HepG2 (cell line): ENCODE data around the gene ATG2A. TPM values are rescaled to one million over a fixed set of nuclear protein-coding genes. Genes with fewer than 3 reads are reported as not detected.

Experiments used
- ATAC-seq: fragments of 200-7000 bp; cut with Tn5 transposase; 3 replicates; pipeline ENCODE4 v1.9.1; 2020; ENCODE audit warnings: mild to moderate bottlenecking, moderate library complexity
- BruUV-seq: library from RNA; stranded (reverse); fragments of 400-500 nt; replicated peaks from 2 replicates; lab custom pipeline; 2021; lab: Mats Ljungman, UMichigan
- CTCF ChIA-PET: fragments of 300-600 bp; formaldehyde crosslinking; extraction: SDS; loops from one replicate; lab custom pipeline; 2021; ENCODE audit warnings: low total read pairs, inconsistent platforms, low intra/inter-chr PET ratio; lab: Yijun Ruan, JAX
- POLR2A ChIA-PET: fragments of 350-600 bp; sonication (Branson Sonifier 250); formaldehyde crosslinking; loops from one replicate; lab custom pipeline; 2020; ENCODE audit warnings: antibody characterized with exemption, inconsistent platforms; lab: Yijun Ruan, JAX
- DNase-seq: peaks from one replicate; pipeline ENCODE4 v3.0.0-alpha.2; 2015; ENCODE audit warnings: low spot score
- FAIRE-seq: peaks from 3 replicates; lab custom pipeline; 2011; peaks lifted over from hg19 to GRCh38; lab: Jason Lieb, UNC
- H2AFZ ChIP-seq: one replicate; pipeline ENCODE4 v1.6.1; 2011; ENCODE audit warnings: low read length, inconsistent platforms
- H3K27ac ChIP-seq: fragments of 300-600 bp; 3 replicates; pipeline ENCODE4 v1.8.0; 2011; ENCODE audit warnings: mixed run types, mild to moderate bottlenecking, mixed read lengths, low read length, inconsistent platforms; ENCODE audit not compliant: insufficient read depth; ENCODE audit errors: extremely low read length
- H3K27me3 ChIP-seq, 2 experiments: fragments of 200-600 bp in 1 of 2; 2 replicates in 1 of 2; 3 replicates in 1 of 2; pipeline versions ENCODE4 v1.6.0 to v1.8.0; 2011; ENCODE audit warnings: low read length in 2 of 2, mild to moderate bottlenecking in 2 of 2, moderate library complexity in 2 of 2, inconsistent platforms in 1 of 2; ENCODE audit not compliant: insufficient read depth in 2 of 2, control insufficient read depth in 1 of 2
- H3K36me3 ChIP-seq, 2 experiments: fragments of 200-600 bp in 1 of 2; replicated peaks in 1 of 2; 2 replicates in 1 of 2; 3 replicates in 1 of 2; pipeline versions ENCODE4 v1.5.1 to v1.8.0; 2011; ENCODE audit warnings: low read length in 2 of 2, inconsistent platforms in 1 of 2; ENCODE audit not compliant: insufficient read depth in 2 of 2, control insufficient read depth in 1 of 2
- H3K4me1 ChIP-seq: 2 replicates; pipeline ENCODE4 v1.5.1; 2012; ENCODE audit warnings: low read length, inconsistent platforms; ENCODE audit not compliant: insufficient read depth
- H3K4me2 ChIP-seq: 2 replicates; pipeline ENCODE4 v1.6.0; 2011; ENCODE audit warnings: low read depth, low read length, inconsistent platforms
- H3K4me3 ChIP-seq, 3 experiments: fragments of 200-600 bp in 1 of 3; sonication (generic), shearing (Covaris generic) in 1 of 3; replicated peaks in 1 of 3; 2 replicates each; pipeline ENCODE4 v1.5.1; 2011 to 2016; ENCODE audit warnings: low read length in 3 of 3, inconsistent platforms in 2 of 3, low read depth in 2 of 3, mild to moderate bottlenecking in 2 of 3, control low read depth in 1 of 3, mixed read lengths in 1 of 3; ENCODE audit not compliant: insufficient read depth in 1 of 3
- H3K79me2 ChIP-seq: one replicate; pipeline ENCODE4 v1.6.1; 2011; ENCODE audit warnings: low read length, inconsistent platforms; ENCODE audit not compliant: insufficient read depth
- H3K9ac ChIP-seq: 2 replicates; pipeline ENCODE4 v1.6.0; 2011; ENCODE audit warnings: mild to moderate bottlenecking, low read depth, low read length, inconsistent platforms; ENCODE audit not compliant: insufficient read depth
- H3K9me3 ChIP-seq: 2 replicates; pipeline ENCODE4 v1.5.1; 2012; ENCODE audit warnings: mild to moderate bottlenecking, low read length
- H4K20me1 ChIP-seq: 2 replicates; pipeline ENCODE4 v1.6.0; 2011; ENCODE audit warnings: inconsistent platforms, mild to moderate bottlenecking, low read length, moderate library complexity; ENCODE audit not compliant: insufficient read depth
- DPF2 ChIP-seq: sonication (generic); formaldehyde crosslinking; IDR thresholded peaks from 2 replicates; pipeline ENCODE4 v1.4.0; 2020; ENCODE audit warnings: mild to moderate bottlenecking, low read depth, missing genetic modification reagents, borderline replicate concordance
- EP300 ChIP-seq, 3 experiments: sonication (generic) in 1 of 3; formaldehyde crosslinking in 1 of 3; IDR thresholded peaks; 2 replicates each; pipeline versions ENCODE4 v1.5.1 to v1.6.1; 2011 to 2020; ENCODE audit warnings: low read depth in 2 of 3, low read length in 2 of 3, borderline replicate concordance in 1 of 3, improper control_type of control experiment in 1 of 3, mild to moderate bottlenecking in 1 of 3, missing genetic modification reagents in 1 of 3, moderate library complexity in 1 of 3
- FOSL2 ChIP-seq: sonication (generic); formaldehyde crosslinking; IDR thresholded peaks from 2 replicates; pipeline ENCODE4 v1.4.0; 2020; ENCODE audit warnings: missing genetic modification reagents
- KDM5B ChIP-seq: sonication (generic); formaldehyde crosslinking; IDR thresholded peaks from 2 replicates; pipeline ENCODE4 v1.4.0; 2020; ENCODE audit warnings: missing genetic modification reagents, mild to moderate bottlenecking, borderline replicate concordance
- KMT2B ChIP-seq: IDR thresholded peaks from 2 replicates; pipeline ENCODE4 v1.6.1; 2016; ENCODE audit warnings: missing genetic modification reagents, missing compliant biosample characterization
- SAP130 ChIP-seq: IDR thresholded peaks from 2 replicates; pipeline ENCODE4 v1.6.1; 2016; ENCODE audit warnings: low read depth
- SETDB1 ChIP-seq: sonication (generic); formaldehyde crosslinking; IDR thresholded peaks from 2 replicates; pipeline ENCODE4 v1.5.1; 2020; ENCODE audit warnings: missing genetic modification reagents, mild to moderate bottlenecking, borderline replicate concordance
- TBP ChIP-seq: sonication (generic); formaldehyde crosslinking; IDR thresholded peaks from 2 replicates; pipeline ENCODE4 v1.5.0; 2020; ENCODE audit warnings: missing genetic modification reagents
- TOPORS ChIP-seq: sonication (generic); formaldehyde crosslinking; IDR thresholded peaks from 2 replicates; pipeline ENCODE4 v1.8.0; 2023; ENCODE audit warnings: mild to moderate bottlenecking, missing genetic modification reagents
- ZEB1 ChIP-seq: IDR thresholded peaks from 2 replicates; pipeline ENCODE4 v1.6.1; 2012; ENCODE audit warnings: mild to moderate bottlenecking, low read depth, inconsistent platforms; ENCODE audit not compliant: insufficient replicate concordance
- ZNF136 ChIP-seq: sonication (generic); formaldehyde crosslinking; IDR thresholded peaks from 2 replicates; pipeline ENCODE4 v1.8.1; 2022; ENCODE audit warnings: low read depth, mild to moderate bottlenecking, moderate library complexity, missing genetic modification reagents
- ZNF24 ChIP-seq: fragments of 450-650 bp; IDR thresholded peaks from 2 replicates; pipeline ENCODE4 v1.6.1; 2017; ENCODE audit warnings: antibody characterized with exemption, mild to moderate bottlenecking
- ZNF672 ChIP-seq: sonication (generic); formaldehyde crosslinking; IDR thresholded peaks from 2 replicates; pipeline ENCODE4 v1.8.1; 2022; ENCODE audit warnings: missing genetic modification reagents
- WGBS: methylation state at CpG from one replicate; pipeline ENCODE4 v1.1.6; 2017; ENCODE audit warnings: low lambda C conversion rate; 5-methylcytosine and 5-hydroxymethylcytosine counted together
- in situ Hi-C: cut with HindIII; loops from 2 replicates; pipeline ENCODE4 v1.10.0; 2017; ENCODE audit warnings: low pct_unique_long_range_greater_than_20kb; ENCODE audit not compliant: extremely low pct_ligation_motif_present
- intact Hi-C: fragments of 100-400 bp; cut with micrococcal nuclease; formaldehyde crosslinking; loops from one replicate; pipeline ENCODE4 v1.10.0; 2022; ENCODE audit not compliant: unreplicated experiment
- polyA plus RNA-seq, 8 experiments: library from polyadenylated mRNA; depleted of rRNA in 3 of 8; stranded (reverse) in 7 of 8; unstranded in 1 of 8; fragments of >200 nt; fragmentation: Illumina TruSeq in 4 of 8; extraction: Trizol in 4 of 8; gene quantifications; 2 replicates each; pipeline versions ENCODE4 v1.2.1 to v1.2.3, GENCODE V29; 2011 to 2016; ENCODE audit warnings: low read depth in 4 of 8, missing spikeins in 1 of 8, mixed read lengths in 1 of 8; ENCODE audit not compliant: insufficient read depth in 1 of 8
- total RNA-seq, 5 experiments: library from RNA; depleted of rRNA; stranded (reverse); fragments of >200 nt; fragmentation: Illumina TruSeq; extraction: Trizol; gene quantifications; 2 replicates each; pipeline ENCODE4 v1.2.3, GENCODE V29; 2016; ENCODE audit warnings: low read depth in 1 of 5
- TF ChIP-seq, protein P1 (sequence below): sonication (generic); formaldehyde crosslinking; conservative IDR thresholded peaks from 2 replicates; pipeline ENCODE4 v1.8.0; 2022; ENCODE audit warnings: mild to moderate bottlenecking, moderate library complexity, missing genetic modification reagents

The ATG2A gene
- total and polyA plus RNA-seq, 2 of the 13 experiments (the other 11 are each of a cell fraction or from before 2014, with no cell fraction given), result 6.7 to 8.0 TPM

DNA sequence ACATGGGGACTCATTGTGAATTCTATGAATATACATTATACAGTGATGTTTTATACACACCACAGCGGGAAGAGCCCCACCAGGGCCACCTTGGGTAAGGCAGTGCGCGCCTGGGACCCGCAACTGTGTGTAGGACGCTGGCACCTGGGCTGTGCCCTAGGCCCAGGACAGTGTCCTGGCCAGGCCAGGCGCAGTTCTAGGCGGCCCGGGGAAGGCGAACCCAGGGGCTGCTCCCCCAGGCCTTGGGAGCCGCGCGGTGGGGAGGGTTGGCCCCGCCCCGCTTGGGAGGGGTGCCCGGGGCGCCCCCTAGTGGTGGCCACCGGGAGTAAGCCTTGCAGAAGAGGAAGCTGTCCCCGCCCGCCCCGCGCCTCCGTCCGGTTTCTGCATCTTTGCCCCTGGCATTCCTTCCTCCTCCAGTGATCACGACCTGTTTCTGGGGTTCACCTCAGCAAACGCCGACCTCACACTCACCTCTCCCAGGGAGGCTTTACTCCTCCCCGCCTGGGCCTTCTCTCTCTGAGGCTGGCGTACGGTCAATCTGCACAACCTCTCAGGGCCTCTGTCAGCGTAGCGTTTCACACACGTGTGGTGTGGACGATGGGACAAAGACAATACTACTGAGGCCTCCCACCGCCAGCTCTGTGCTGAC, 29.1 kb downstream of the ATG2A start (continued):
- TF ChIP-seq ZEB1 (peak; percentile 0), ZNF136 (CRISPR knock-in tag) (no peak), KDM5B (CRISPR knock-in tag) (peak; percentile 81), FOSL2 (peak; percentile 36; the same call in 1 of the 2 replicates), SETDB1 (no peak)
- TF ChIP-seq, protein P1, sequence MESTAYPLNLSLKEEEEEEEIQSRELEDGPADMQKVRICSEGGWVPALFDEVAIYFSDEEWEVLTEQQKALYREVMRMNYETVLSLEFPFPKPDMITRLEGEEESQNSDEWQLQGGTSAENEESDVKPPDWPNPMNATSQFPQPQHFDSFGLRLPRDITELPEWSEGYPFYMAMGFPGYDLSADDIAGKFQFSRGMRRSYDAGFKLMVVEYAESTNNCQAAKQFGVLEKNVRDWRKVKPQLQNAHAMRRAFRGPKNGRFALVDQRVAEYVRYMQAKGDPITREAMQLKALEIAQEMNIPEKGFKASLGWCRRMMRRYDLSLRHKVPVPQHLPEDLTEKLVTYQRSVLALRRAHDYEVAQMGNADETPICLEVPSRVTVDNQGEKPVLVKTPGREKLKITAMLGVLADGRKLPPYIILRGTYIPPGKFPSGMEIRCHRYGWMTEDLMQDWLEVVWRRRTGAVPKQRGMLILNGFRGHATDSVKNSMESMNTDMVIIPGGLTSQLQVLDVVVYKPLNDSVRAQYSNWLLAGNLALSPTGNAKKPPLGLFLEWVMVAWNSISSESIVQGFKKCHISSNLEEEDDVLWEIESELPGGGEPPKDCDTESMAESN (CRISPR knock-in tag), result no peak

DNA sequence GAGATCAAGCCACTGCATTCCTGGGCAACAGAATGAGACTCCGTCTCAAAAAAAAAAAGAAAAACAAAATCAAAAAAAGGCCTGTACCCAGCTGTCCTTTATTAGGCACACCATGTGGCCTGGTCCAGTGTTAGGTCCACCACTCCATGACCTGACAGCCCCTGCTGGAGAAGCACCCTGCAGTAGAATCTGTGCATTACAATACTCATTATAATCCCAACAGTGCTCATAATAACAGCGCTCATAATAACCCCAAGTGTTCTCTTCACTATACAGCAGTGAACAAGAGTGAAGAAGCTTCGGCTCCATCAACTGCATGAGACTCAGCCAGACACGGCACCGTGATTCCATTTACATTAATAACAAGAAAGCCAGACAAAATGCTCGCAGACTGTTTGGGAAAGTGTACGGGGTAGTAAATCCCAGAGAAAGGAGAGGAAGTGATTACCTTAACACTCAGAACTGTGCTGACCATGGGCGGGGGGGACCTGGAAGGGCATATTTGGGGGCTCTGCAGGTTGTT, 29.7 kb downstream of the ATG2A start:
- Histone ChIP-seq H4K20me1 (peaks cover 10% of the 10 kb centered on the region; the same call in 1 of the 2 replicates), H3K4me2 (peak overlapping the region; percentile 98), H3K9me3 (no peaks in the 10 kb centered on the region), H3K36me3 (no peaks in the 10 kb centered on the region), H3K27ac (no peak overlapping the region), H3K9ac (no peak overlapping the region; the same call in 1 of the 2 replicates), H2AFZ (no peak overlapping the region), H3K27me3 (no peaks in the 10 kb centered on the region), H3K4me3 (peak overlapping the region; percentile 19 to 76 (median 42)), H3K4me1 (peaks cover 88% of the 10 kb centered on the region), H3K79me2 (peaks cover 18% of the 10 kb centered on the region)
- no peak for DNase-seq
- 38% methylated on average over 8 of the region's 8 CpGs for WGBS
- TF ChIP-seq EP300 (IDR thresholded peaks at IDR 0.05; ENCODE audit: low read depth in 2 of 2, low read length in 2 of 2) (no peak), EP300 (CRISPR knock-in tag; IDR thresholded peaks at IDR 0.05; ENCODE audit: borderline replicate concordance) (no peak), KMT2B (CRISPR knock-in tag) (0 out of 2 replicates have a peak, but pooled peaks have one; percentile 8), ZNF24 (no peak), TBP (CRISPR knock-in tag) (no peak), ZNF672 (CRISPR knock-in tag) (peak; percentile 35; the same call in 1 of the 2 replicates), TOPORS (CRISPR knock-in tag) (no peak), DPF2 (no peak), SAP130 (CRISPR knock-in tag) (no peak)
- FAIRE-seq, result no peak
- POLR2A ChIA-PET, result interaction anchor here (0.9 to 11.5 kb wide), 8 partner anchors 11 to 109 kb away, joined by 3 to 132 read pairs (median 10); partner anchors contain the start of genes BATF2, EHD1, GPHA2 and SF1
- intact Hi-C loops, result no loop called here
- CTCF ChIA-PET, result interaction anchor here (1.5 kb wide), 1 partner anchor 40 kb away, joined by 16 read pairs; no protein-coding TSS in a partner anchor
- in situ Hi-C loops, result no loop called here
- ATAC-seq, result peak; percentile 21
- BruUV-seq, result no TSS peak
